HFFc6 (cell line): ENCODE data around the gene PPP2R2B. TPM values are rescaled to one million over a fixed set of nuclear protein-coding genes. Genes with fewer than 3 reads are reported as not detected.

Experiments used
- DNase-seq: peaks from one replicate; pipeline ENCODE4 v3.0.0-alpha.2; 2018
- H3K27ac Mint-ChIP-seq: 2 replicates; pipeline ENCODE4 v1.8.0; 2020; ENCODE audit warnings: mild to moderate bottlenecking, mixed read lengths
- H3K27me3 Mint-ChIP-seq: 2 replicates; pipeline ENCODE4 v1.8.0; 2021; ENCODE audit warnings: mild to moderate bottlenecking, moderate library complexity, mixed read lengths; ENCODE audit not compliant: insufficient read depth
- H3K36me3 Mint-ChIP-seq: 2 replicates; pipeline ENCODE4 v1.8.0; 2021; ENCODE audit warnings: low read depth, mixed read lengths
- H3K4me1 Mint-ChIP-seq: 2 replicates; pipeline ENCODE4 v1.8.0; 2020; ENCODE audit warnings: low read depth, mixed read lengths
- H3K4me3 Mint-ChIP-seq: 2 replicates; pipeline ENCODE4 v1.8.0; 2020; ENCODE audit warnings: mild to moderate bottlenecking, moderate library complexity, mixed read lengths
- H3K9me3 Mint-ChIP-seq: 2 replicates; pipeline ENCODE4 v1.8.0; 2020; ENCODE audit warnings: mild to moderate bottlenecking, mixed read lengths
- CTCF ChIP-seq: fragments of 200-600 bp; sonication (generic); IDR thresholded peaks from 2 replicates; pipeline ENCODE4 v1.5.0; 2021; ENCODE audit warnings: antibody characterized with exemption, mild to moderate bottlenecking
- total RNA-seq, 6 experiments: library from RNA; stranded (reverse); fragmentation: NEBNext Ultra II Directional; extraction: Animal tissue kit (Norgen Biotek cat#: 25700); gene quantifications; 2 replicates in 1 of 6; 3 replicates in 5 of 6; pipeline ENCODE4 v1.2.3, GENCODE V29; 2021

The PPP2R2B gene
- total RNA-seq, 6 experiments from 2014 or later = not detected

- Mint-ChIP-seq H3K4me1 (no peaks in the 10 kb centered on the region), H3K9me3 (peaks cover 2% of the 10 kb centered on the region; the same call in 1 of the 2 replicates), H3K27me3 (peaks cover 1% of the 10 kb centered on the region; the same call in 1 of the 2 replicates), H3K27ac (no peak overlapping the region), H3K36me3 (no peaks in the 10 kb centered on the region), H3K4me3 (no peak overlapping the region)
- no peak for TF ChIP-seq CTCF
- no peak for DNase-seq
Measured at GRCh38 chr5:146588331-146589027, 290.1 kb downstream of the PPP2R2B start.

- H3K27me3 Mint-ChIP-seq = peaks cover 1% of the 10 kb centered on the region; the same call in 1 of the 2 replicates
- no peak for DNase-seq
- H3K36me3 Mint-ChIP-seq = no peaks in the 10 kb centered on the region
- TF ChIP-seq CTCF = no peak
- H3K27ac Mint-ChIP-seq = no peak overlapping the region
- no peak overlapping the region for H3K4me3 Mint-ChIP-seq
- H3K9me3 Mint-ChIP-seq = no peaks in the 10 kb centered on the region
- no peaks in the 10 kb centered on the region for H3K4me1 Mint-ChIP-seq
Measured at GRCh38 chr5:146586752-146587151, 291.8 kb downstream of the PPP2R2B start.

GRCh38 chr5:146584750-146585149 is 293.8 kb downstream of the PPP2R2B start:
- H3K9me3 Mint-ChIP-seq = no peaks in the 10 kb centered on the region
- no peak for DNase-seq
- H3K4me1 Mint-ChIP-seq = no peaks in the 10 kb centered on the region
- peaks cover 1% of the 10 kb centered on the region for H3K27me3 Mint-ChIP-seq
- no peaks in the 10 kb centered on the region for H3K36me3 Mint-ChIP-seq
- H3K4me3 Mint-ChIP-seq = no peak overlapping the region
- H3K27ac Mint-ChIP-seq = no peak overlapping the region
- no peak for TF ChIP-seq CTCF

- Mint-ChIP-seq H3K4me1 (no peaks in the 10 kb centered on the region), H3K27me3 (peaks cover 4% of the 10 kb centered on the region), H3K4me3 (no peak overlapping the region), H3K36me3 (no peaks in the 10 kb centered on the region), H3K27ac (no peak overlapping the region), H3K9me3 (no peaks in the 10 kb centered on the region)
- DNase-seq = no peak
- TF ChIP-seq CTCF = no peak
Measured at GRCh38 chr5:146582051-146582596, 296.4 kb downstream of the PPP2R2B start.

- Mint-ChIP-seq H3K4me3 (no peak overlapping the region), H3K9me3 (peaks cover 6% of the 10 kb centered on the region)
Measured at GRCh38 chr5:146580237-146580636, 298.3 kb downstream of the PPP2R2B start.

More at GRCh38 chr5:146580237-146580636, 298.3 kb downstream of the PPP2R2B start:
- H3K36me3 Mint-ChIP-seq = no peaks in the 10 kb centered on the region
- H3K27me3 Mint-ChIP-seq = peaks cover 4% of the 10 kb centered on the region; the same call in 1 of the 2 replicates
- no peak for DNase-seq
- H3K27ac Mint-ChIP-seq = no peak overlapping the region
- TF ChIP-seq CTCF = no peak
- H3K4me1 Mint-ChIP-seq = no peaks in the 10 kb centered on the region
